Measurements from ENCODE around the gene PGAP3.

DNA sequence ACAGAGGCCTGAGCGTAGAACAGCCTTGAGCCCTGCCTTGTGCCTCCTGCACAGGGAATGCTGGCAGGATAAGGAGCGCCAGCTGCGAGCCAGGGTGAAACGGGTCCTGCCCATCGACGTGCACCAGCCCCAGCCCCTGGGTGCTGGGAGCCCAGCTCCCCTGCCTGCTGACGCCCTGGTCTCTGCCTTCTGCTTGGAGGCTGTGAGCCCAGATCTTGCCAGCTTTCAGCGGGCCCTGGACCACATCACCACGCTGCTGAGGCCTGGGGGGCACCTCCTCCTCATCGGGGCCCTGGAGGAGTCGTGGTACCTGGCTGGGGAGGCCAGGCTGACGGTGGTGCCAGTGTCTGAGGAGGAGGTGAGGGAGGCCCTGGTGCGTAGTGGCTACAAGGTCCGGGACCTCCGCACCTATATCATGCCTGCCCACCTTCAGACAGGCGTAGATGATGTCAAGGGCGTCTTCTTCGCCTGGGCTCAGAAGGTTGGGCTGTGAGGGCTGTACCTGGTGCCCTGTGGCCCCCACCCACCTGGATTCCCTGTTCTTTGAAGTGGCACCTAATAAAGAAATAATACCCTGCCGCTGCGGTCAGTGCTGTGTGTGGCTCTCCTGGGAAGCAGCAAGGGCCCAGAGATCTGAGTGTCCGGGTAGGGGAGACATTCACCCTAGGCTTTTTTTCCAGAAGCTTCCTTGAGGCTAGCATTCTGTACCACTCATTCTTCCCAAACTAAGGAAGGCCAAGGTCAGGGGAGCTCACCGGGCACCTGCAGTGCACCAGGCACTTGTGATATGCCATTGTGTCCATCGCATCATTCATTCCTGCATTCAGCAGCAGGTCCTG, 17.7 kb downstream of the PGAP3 start:
- TF ChIP-seq, protein P1, sequence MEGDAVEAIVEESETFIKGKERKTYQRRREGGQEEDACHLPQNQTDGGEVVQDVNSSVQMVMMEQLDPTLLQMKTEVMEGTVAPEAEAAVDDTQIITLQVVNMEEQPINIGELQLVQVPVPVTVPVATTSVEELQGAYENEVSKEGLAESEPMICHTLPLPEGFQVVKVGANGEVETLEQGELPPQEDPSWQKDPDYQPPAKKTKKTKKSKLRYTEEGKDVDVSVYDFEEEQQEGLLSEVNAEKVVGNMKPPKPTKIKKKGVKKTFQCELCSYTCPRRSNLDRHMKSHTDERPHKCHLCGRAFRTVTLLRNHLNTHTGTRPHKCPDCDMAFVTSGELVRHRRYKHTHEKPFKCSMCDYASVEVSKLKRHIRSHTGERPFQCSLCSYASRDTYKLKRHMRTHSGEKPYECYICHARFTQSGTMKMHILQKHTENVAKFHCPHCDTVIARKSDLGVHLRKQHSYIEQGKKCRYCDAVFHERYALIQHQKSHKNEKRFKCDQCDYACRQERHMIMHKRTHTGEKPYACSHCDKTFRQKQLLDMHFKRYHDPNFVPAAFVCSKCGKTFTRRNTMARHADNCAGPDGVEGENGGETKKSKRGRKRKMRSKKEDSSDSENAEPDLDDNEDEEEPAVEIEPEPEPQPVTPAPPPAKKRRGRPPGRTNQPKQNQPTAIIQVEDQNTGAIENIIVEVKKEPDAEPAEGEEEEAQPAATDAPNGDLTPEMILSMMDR (IDR thresholded peaks at IDR 0.05), result no peak
- TF ChIP-seq POLR2AphosphoS5 (IDR thresholded peaks at IDR 0.05), result no peak

All from breast epithelium (tissue), 3 donors.